ENCODE results near the gene ZNF691.

Gene ZNF691

DNA sequence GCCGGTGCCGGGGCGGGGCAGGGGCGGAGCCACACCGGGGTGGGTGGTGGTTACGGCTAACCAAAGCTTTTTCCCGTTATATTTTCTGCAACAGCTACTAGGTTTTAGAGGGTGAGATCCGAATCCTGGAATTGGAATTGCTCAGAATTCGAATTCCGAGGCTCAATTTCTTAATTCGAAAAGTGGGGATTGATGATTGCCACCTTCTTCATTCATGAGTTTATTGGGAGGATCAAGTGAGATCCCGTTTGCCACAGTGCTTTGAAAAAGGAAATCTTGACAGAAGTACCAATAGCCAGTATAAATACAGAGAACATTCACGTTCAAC, 29.0 kb upstream of the ZNF691 start:
- TF ChIP-seq, protein P1, sequence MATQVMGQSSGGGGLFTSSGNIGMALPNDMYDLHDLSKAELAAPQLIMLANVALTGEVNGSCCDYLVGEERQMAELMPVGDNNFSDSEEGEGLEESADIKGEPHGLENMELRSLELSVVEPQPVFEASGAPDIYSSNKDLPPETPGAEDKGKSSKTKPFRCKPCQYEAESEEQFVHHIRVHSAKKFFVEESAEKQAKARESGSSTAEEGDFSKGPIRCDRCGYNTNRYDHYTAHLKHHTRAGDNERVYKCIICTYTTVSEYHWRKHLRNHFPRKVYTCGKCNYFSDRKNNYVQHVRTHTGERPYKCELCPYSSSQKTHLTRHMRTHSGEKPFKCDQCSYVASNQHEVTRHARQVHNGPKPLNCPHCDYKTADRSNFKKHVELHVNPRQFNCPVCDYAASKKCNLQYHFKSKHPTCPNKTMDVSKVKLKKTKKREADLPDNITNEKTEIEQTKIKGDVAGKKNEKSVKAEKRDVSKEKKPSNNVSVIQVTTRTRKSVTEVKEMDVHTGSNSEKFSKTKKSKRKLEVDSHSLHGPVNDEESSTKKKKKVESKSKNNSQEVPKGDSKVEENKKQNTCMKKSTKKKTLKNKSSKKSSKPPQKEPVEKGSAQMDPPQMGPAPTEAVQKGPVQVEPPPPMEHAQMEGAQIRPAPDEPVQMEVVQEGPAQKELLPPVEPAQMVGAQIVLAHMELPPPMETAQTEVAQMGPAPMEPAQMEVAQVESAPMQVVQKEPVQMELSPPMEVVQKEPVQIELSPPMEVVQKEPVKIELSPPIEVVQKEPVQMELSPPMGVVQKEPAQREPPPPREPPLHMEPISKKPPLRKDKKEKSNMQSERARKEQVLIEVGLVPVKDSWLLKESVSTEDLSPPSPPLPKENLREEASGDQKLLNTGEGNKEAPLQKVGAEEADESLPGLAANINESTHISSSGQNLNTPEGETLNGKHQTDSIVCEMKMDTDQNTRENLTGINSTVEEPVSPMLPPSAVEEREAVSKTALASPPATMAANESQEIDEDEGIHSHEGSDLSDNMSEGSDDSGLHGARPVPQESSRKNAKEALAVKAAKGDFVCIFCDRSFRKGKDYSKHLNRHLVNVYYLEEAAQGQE (IDR thresholded peaks at IDR 0.05; ENCODE audit: insufficient read depth in 1 of 2, low read depth in 2 of 2, low read length in 2 of 2) = no peak
- TF ChIP-seq SIN3A (IDR thresholded peaks at IDR 0.05; ENCODE audit: borderline replicate concordance, insufficient read depth, low read length) (no peak), FOXP2 (optimal IDR thresholded peaks at IDR 0.05; ENCODE audit: borderline replicate concordance, extremely low read depth, extremely low read length, insufficient read depth) (no peak), TAF1 (IDR thresholded peaks at IDR 0.05; ENCODE audit: borderline replicate concordance, insufficient read depth, low read length) (no peak), POLR2AphosphoS5 (IDR thresholded peaks at IDR 0.05; ENCODE audit: low read depth, low read length) (no peak)

DNA sequence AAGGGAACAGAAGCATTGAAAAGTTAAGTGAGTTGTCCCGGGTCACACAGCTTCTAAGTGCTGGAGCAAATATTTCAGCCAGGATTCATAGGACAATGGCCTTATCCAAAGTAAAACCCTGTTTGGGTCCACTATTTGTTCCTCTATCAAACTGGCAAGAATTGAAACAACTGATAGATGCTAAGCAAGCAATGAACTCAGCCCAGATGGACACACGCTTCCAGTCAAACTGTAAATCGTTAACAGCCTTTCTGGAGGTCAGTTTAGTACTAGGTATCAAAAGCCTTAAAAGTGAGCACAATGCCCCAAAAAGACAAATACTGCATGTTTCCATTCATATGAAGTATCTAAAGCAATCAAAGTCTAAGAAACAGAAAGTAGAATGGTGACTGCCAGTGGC, 28.4 kb upstream of the ZNF691 start:
- TF ChIP-seq TAF1 (IDR thresholded peaks at IDR 0.05; ENCODE audit: borderline replicate concordance, insufficient read depth, low read length) (no peak), FOXP2 (optimal IDR thresholded peaks at IDR 0.05; ENCODE audit: borderline replicate concordance, extremely low read depth, extremely low read length, insufficient read depth) (no peak), SIN3A (IDR thresholded peaks at IDR 0.05; ENCODE audit: borderline replicate concordance, insufficient read depth, low read length) (no peak), POLR2AphosphoS5 (IDR thresholded peaks at IDR 0.05; ENCODE audit: low read depth, low read length) (no peak)
- TF ChIP-seq, protein P1 (IDR thresholded peaks at IDR 0.05; ENCODE audit: insufficient read depth in 1 of 2, low read depth in 2 of 2, low read length in 2 of 2) = no peak

DNA sequence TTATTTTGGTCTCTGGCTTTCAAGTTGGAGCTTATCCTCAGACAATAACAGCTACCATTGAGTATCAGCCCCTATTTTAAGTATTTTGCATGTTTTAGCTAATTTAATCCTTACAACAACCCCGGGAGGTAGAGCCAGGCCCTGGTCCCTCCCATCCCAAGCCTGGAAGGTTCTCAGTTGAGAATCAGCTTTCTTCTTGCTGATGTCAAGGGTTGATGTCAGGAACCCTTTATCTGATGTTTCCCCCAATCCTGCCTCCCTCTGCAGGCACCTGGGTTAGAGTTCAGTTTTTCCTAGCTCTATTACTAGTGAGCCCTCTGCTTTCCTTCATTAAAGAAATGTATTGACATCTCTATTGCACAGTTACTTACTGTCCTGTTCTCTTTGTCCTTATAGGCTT, 25.6 kb upstream of the ZNF691 start:
- no peak for TF ChIP-seq TAF1 (IDR thresholded peaks at IDR 0.05; ENCODE audit: borderline replicate concordance, insufficient read depth, low read length)
- no peak for TF ChIP-seq FOXP2 (optimal IDR thresholded peaks at IDR 0.05; ENCODE audit: borderline replicate concordance, extremely low read depth, extremely low read length, insufficient read depth)
- TF ChIP-seq POLR2AphosphoS5 (IDR thresholded peaks at IDR 0.05; ENCODE audit: low read depth, low read length) = no peak
- TF ChIP-seq SIN3A (IDR thresholded peaks at IDR 0.05; ENCODE audit: borderline replicate concordance, insufficient read depth, low read length) = no peak
- TF ChIP-seq, protein P1 (IDR thresholded peaks at IDR 0.05; ENCODE audit: insufficient read depth in 1 of 2, low read depth in 2 of 2, low read length in 2 of 2) = no peak

DNA sequence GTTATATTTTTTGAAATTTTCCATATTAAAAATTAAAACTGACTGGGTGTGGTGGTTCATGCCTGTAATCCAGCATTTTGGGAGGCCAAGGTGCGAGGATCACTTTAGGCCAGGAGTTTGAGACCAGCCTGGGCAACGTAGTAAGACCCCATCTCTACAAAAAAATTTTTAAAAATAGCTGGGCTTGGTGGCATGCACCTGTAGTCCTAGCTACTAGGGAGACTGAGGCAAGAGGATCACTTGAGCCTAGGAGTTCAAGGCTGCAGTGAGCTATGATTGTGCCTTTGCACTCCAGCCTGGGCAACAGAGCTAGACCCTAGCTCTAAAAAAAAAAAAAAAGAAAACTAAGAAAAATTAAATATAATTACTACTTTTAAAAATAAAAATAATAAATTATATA, 24.7 kb upstream of the ZNF691 start:
- TF ChIP-seq POLR2AphosphoS5 (IDR thresholded peaks at IDR 0.05; ENCODE audit: low read depth, low read length) (no peak), SIN3A (IDR thresholded peaks at IDR 0.05; ENCODE audit: borderline replicate concordance, insufficient read depth, low read length) (no peak), FOXP2 (optimal IDR thresholded peaks at IDR 0.05; ENCODE audit: borderline replicate concordance, extremely low read depth, extremely low read length, insufficient read depth) (no peak), TAF1 (IDR thresholded peaks at IDR 0.05; ENCODE audit: borderline replicate concordance, insufficient read depth, low read length) (no peak)
- TF ChIP-seq, protein P1 (IDR thresholded peaks at IDR 0.05; ENCODE audit: insufficient read depth in 1 of 2, low read depth in 2 of 2, low read length in 2 of 2) = no peak

DNA sequence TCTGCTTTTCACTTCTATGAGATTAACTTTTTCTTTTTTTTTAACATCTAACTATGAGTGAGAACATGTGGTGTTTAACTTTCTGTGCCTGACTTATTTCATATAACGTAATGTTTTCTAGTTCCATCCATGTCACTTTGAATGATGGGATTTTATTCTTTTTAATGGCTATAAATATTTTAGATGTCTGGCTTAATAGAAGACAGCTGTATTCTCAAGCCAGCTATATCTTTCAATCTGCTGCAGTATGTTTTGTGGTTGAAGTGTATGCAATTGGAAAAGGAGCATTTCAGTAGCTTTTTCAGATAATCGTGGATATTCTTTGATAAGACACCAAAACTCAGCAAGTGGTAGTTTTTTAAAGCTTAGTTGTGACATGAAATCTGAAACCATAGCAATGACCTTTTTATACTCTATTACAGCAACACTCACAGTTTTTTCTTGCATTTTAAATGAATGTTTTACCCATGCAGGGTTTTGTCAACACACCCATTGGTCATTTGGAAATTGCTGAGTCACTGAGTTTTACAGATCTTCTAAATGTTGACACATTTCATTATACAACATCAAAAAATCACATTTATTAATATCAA, 23.5 kb upstream of the ZNF691 start:
- TF ChIP-seq FOXP2 (optimal IDR thresholded peaks at IDR 0.05; ENCODE audit: borderline replicate concordance, extremely low read depth, extremely low read length, insufficient read depth) = no peak
- TF ChIP-seq SIN3A (IDR thresholded peaks at IDR 0.05; ENCODE audit: borderline replicate concordance, insufficient read depth, low read length) = no peak
- no peak for TF ChIP-seq POLR2AphosphoS5 (IDR thresholded peaks at IDR 0.05; ENCODE audit: low read depth, low read length)
- TF ChIP-seq, protein P1 (IDR thresholded peaks at IDR 0.05; ENCODE audit: insufficient read depth in 1 of 2, low read depth in 2 of 2, low read length in 2 of 2) = no peak
- no peak for TF ChIP-seq TAF1 (IDR thresholded peaks at IDR 0.05; ENCODE audit: borderline replicate concordance, insufficient read depth, low read length)
